ENCODE measurements around the gene PLCD1. TPM values are rescaled to one million over a fixed set of nuclear protein-coding genes. Genes with fewer than 3 reads are reported as not detected.
"Not testable (repeated sequence)": the region's sequence is repeated elsewhere in the genome, so short reads cannot be mapped to it uniquely, and the experiment has no call there.

Gene PLCD1
- total RNA-seq = 4.3 and 6.9 TPM in 2 replicates

DNA sequence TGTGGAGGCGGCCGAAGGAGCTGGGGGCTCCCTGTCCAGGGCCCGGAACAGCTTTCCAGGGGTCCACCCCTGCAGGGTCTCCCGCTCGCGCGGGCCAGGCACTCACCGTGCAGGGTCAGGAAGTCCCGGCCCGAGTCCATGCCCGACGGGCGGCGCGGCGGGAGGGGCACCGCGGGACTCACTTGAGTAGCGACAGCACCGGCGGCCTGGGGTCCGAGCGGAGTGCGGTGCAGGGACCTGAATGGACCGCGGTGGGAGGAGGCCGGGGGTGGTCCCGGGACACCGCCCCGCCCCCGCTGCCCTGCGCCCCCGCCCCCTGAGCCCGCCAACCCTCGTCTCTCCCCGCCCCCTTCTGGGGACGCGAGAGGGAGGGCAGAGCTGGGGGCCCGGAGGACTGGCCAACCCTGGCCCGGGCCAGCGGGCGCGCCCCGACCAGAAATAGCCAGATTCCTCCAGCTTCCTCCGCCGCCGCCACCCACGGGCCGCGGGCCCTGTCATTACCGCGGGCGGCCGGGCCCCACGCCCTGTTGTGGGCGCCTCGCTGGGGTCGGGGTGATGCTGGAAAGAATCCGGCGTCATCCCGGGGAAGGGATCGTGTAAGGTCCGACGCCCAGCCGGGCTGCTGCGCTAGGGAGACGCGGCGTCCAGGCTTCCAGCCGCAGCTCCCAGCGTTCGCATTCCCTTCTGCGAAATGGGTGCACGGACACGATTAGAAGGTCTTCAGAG is at the start of gene PLCD1:
PLCD1 (minus strand) TSS at position 243 of the 726 bp plus-strand sequence; CDS start at position 140, 103 bp downstream.
- no peaks in the 10 kb centered on the region for H3K36me3 Mint-ChIP-seq (ENCODE audit: low read depth)
- peaks cover 35% of the 10 kb centered on the region for H3K27me3 Mint-ChIP-seq (ENCODE audit: low read depth)
- intact Hi-C loops (cut with micrococcal nuclease) = loop anchor here (10.0 kb wide), 1 partner anchor 125 kb away; no protein-coding TSS in a partner anchor
- no peak within 1 kb of the TSS for H3K27ac Mint-ChIP-seq
- peak within 1 kb of the TSS; percentile 48 for H3K4me3 Mint-ChIP-seq (ENCODE audit: low read depth)
- no peaks in the 10 kb centered on the region for H3K9me3 Mint-ChIP-seq
- peaks cover 13% of the 10 kb centered on the region for H3K4me1 Mint-ChIP-seq (ENCODE audit: low read depth)
- no peak for DNase-seq (ENCODE audit: low spot score)

DNA sequence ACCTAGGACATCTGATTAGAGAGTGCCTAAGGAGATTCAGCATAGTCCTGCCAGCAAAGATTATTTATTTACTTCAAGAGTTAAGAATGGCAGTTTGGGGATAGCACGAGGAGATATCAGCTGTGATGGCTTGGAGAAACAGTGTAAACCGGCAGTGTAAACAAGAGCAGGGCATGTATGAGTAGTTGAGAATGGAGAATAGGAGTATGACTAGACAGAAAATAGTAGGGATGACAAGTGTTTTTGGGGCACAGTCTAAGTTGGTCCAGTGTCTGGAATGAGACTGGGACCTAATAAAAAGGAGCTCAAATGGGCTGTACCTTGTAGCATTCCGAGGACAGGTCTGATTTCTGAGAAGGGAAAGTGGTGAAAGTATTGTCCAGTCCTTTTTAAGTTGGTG is 47.6 kb upstream of the PLCD1 start:
- H3K27ac Mint-ChIP-seq; H3K36me3 Mint-ChIP-seq (ENCODE audit: low read depth); intact Hi-C loops (cut with micrococcal nuclease); H3K27me3 Mint-ChIP-seq (ENCODE audit: low read depth); H3K4me1 Mint-ChIP-seq (ENCODE audit: low read depth); H3K4me3 Mint-ChIP-seq (ENCODE audit: low read depth); DNase-seq (ENCODE audit: low spot score); H3K9me3 Mint-ChIP-seq: not testable (repeated sequence)

DNA sequence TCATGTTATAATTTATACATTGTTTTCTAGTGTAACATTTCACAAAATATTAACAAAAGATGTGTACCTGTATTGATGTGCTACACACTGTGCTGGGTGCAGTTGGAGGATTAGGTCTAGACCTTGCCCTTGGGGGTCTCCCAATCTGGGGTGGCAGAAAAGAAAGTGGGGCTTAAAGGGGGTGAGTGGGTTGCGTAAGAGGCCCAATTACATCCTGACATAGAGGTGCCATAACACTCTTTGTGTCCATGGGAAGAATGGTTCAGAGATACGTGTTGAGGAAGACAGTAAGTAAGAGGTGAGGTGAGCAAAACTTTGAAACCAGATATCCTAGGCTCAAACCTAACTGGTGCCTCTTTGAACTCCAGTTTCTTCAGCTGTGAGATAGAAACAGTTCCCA is 40.6 kb upstream of the PLCD1 start:
- Mint-ChIP-seq H3K9me3 (peaks cover 6% of the 10 kb centered on the region), H3K36me3 (ENCODE audit: low read depth) (no peaks in the 10 kb centered on the region), H3K4me3 (ENCODE audit: low read depth) (no peak overlapping the region), H3K27me3 (ENCODE audit: low read depth) (peaks cover 11% of the 10 kb centered on the region), H3K27ac (no peak overlapping the region), H3K4me1 (ENCODE audit: low read depth) (no peaks in the 10 kb centered on the region)
- intact Hi-C loops (cut with micrococcal nuclease) = no loop called here
- no peak for DNase-seq (ENCODE audit: low spot score)

DNA sequence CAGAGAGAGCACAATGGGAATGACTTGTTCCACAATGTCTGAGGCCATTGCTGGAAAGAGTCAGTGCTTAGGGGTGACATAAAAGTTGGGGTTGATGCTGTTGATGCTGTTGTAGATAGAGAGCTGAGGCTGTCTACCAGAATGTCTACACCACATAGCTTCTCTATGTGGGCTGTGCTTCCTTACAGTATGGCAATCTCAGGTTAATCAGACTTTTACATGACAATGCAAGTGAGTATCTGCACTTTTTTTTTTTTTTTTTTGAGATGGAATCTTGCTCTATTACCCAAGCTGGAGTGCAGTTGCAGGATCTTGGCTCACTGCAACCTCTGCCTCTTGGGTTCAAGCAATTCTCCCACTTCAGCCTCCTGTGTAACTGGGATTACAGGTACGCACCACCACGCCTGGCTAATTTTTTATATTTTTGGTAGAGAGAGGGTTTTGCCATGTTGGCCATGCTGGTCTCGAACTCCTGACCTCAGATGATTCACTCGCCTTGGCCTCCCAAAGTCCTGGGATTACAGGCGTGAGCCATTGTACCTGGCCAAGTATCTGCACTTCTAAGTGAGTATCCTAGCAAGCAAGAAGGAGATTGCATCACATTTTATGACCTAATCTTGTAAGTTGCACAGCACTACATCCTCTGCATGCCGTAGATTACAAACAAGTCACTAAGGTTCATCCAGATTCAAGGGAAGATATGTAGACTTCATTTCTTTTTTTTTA is 38.2 kb upstream of the PLCD1 start:
- Mint-ChIP-seq H3K4me1 (ENCODE audit: low read depth) (no peaks in the 10 kb centered on the region), H3K27me3 (ENCODE audit: low read depth) (peaks cover 6% of the 10 kb centered on the region), H3K4me3 (ENCODE audit: low read depth) (no peak overlapping the region), H3K36me3 (ENCODE audit: low read depth) (no peaks in the 10 kb centered on the region), H3K9me3 (peaks cover 10% of the 10 kb centered on the region), H3K27ac (no peak overlapping the region)
- intact Hi-C loops (cut with micrococcal nuclease) = no loop called here
- DNase-seq (ENCODE audit: low spot score) = no peak

DNA sequence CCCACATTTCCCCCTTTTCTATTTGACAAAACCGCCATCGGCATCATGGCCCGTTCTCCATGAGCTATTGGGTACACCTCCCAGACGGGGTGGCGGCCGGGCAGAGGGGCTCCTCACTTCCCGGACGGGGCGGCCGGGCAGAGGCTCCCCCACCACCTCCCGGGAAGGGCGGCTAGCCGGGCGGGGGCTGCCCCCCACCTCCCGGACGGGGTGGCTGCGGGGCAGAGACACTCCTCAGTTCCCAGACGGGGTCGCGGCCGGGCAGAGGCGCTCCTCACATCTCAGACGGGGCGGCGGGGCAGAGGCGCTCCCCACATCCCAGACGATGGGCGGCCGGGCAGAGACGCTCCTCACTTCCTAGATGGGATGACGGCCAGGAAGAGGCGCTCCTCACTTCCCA is 35.0 kb upstream of the PLCD1 start:
- H3K36me3 Mint-ChIP-seq (ENCODE audit: low read depth); H3K27ac Mint-ChIP-seq; H3K4me3 Mint-ChIP-seq (ENCODE audit: low read depth); H3K4me1 Mint-ChIP-seq (ENCODE audit: low read depth); DNase-seq (ENCODE audit: low spot score); intact Hi-C loops (cut with micrococcal nuclease): not testable (repeated sequence)
- Mint-ChIP-seq H3K9me3 (peaks cover 10% of the 10 kb centered on the region), H3K27me3 (ENCODE audit: low read depth) (peaks cover 15% of the 10 kb centered on the region)

DNA sequence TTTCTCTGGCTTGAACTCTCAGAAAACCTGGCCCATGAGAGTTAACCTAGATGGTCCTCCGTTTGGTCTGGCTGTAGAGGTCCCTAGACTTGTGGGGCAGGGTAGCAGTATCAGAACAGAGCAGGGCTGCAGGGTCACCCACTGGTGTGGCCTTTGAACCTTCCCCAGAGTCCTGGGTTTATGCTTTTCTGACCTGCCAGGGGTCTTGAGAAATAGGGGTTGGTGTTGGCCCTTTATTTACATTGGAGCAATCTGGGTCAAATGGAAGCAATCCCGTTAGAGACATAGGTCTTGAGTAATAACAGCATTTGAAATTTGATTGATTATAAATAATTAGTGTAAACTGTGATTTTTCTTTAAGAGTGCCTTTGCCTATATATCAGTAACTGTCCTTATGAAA is 33.4 kb upstream of the PLCD1 start:
- no peak for DNase-seq (ENCODE audit: low spot score)
- Mint-ChIP-seq H3K27me3 (ENCODE audit: low read depth) (peaks cover 16% of the 10 kb centered on the region), H3K36me3 (ENCODE audit: low read depth) (no peaks in the 10 kb centered on the region), H3K4me1 (ENCODE audit: low read depth) (peaks cover 7% of the 10 kb centered on the region), H3K27ac (no peak overlapping the region), H3K9me3 (peaks cover 10% of the 10 kb centered on the region), H3K4me3 (ENCODE audit: low read depth) (no peak overlapping the region)
- intact Hi-C loops (cut with micrococcal nuclease) = no loop called here

DNA sequence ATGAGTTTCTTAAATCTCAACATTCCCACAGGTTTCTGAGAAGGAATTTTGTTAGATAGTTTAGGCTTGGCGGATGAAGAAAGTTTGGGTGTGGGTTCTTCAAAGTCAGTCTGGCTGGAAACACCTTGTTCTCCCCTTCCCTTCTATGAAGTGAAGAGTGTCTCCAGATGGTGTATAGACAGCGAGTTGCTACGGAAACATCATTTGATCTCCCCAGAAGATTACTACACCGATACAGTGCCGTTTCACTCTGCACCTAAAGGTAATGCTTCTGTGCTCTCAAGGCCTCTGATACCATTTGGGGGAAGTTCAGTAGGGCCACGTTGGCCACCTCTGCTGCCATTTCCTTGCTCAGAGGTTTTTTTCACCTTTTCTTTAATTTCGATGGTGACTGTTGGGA is 30.1 kb upstream of the PLCD1 start:
- Mint-ChIP-seq H3K27ac (no peak overlapping the region), H3K9me3 (peaks cover 4% of the 10 kb centered on the region), H3K4me3 (ENCODE audit: low read depth) (no peak overlapping the region), H3K27me3 (ENCODE audit: low read depth) (peaks cover 11% of the 10 kb centered on the region), H3K4me1 (ENCODE audit: low read depth) (peaks cover 13% of the 10 kb centered on the region), H3K36me3 (ENCODE audit: low read depth) (no peaks in the 10 kb centered on the region)
- intact Hi-C loops (cut with micrococcal nuclease) = no loop called here
- DNase-seq (ENCODE audit: low spot score) = no peak

DNA sequence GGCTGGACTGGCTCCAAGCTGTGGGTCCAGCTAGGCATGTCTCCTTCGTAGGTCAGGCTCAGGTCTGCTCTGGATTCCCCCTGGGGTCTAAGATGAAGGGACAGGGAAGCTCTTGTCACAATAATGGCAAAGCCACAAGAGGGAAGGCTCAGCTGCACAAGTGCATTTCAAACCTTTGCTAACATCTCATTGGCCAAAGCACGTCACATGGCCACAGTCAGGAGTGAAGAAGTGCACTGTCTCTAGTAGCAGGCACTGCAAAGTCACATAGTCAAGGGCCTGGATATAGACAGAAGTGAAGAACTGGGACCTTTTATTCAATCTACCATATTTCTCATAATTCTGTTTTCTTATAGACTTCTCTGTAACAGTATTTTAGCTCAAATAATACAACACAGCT is 29.7 kb upstream of the PLCD1 start:
- Mint-ChIP-seq H3K4me1 (ENCODE audit: low read depth) (peaks cover 13% of the 10 kb centered on the region), H3K27me3 (ENCODE audit: low read depth) (peaks cover 11% of the 10 kb centered on the region), H3K9me3 (peaks cover 4% of the 10 kb centered on the region), H3K27ac (no peak overlapping the region), H3K4me3 (ENCODE audit: low read depth) (no peak overlapping the region), H3K36me3 (ENCODE audit: low read depth) (no peaks in the 10 kb centered on the region)
- intact Hi-C loops (cut with micrococcal nuclease) = no loop called here
- DNase-seq (ENCODE audit: low spot score) = no peak

DNA sequence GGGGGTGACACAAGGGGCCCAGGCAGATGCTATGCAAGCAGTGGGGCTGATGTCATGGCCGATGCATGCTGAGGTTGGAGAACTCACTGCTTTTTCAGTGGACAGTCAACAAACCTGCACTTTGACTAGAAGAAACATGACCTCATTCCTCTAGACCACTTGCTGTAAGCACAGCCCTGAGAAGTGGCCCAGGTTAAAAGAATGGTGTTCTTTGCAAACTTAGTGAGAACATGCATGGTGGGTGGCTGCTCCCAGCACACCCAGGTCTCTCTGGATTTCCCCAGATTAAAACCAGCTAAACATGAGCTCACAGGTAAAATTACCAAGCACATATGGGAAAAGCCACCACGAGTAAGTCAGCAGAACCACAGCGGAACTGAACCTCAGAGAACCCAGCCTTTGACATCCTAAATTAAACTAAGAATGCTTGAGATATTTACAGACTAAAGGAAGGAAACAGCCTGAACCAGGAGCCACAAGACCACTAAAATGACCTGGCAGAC is 25.1 kb upstream of the PLCD1 start:
- peaks cover 8% of the 10 kb centered on the region for H3K4me1 Mint-ChIP-seq (ENCODE audit: low read depth)
- no peaks in the 10 kb centered on the region for H3K36me3 Mint-ChIP-seq (ENCODE audit: low read depth)
- no peaks in the 10 kb centered on the region for H3K9me3 Mint-ChIP-seq
- intact Hi-C loops (cut with micrococcal nuclease) = no loop called here
- H3K4me3 Mint-ChIP-seq (ENCODE audit: low read depth) = no peak overlapping the region
- peaks cover 2% of the 10 kb centered on the region for H3K27me3 Mint-ChIP-seq (ENCODE audit: low read depth)
- H3K27ac Mint-ChIP-seq = no peak overlapping the region
- no peak for DNase-seq (ENCODE audit: low spot score)

DNA sequence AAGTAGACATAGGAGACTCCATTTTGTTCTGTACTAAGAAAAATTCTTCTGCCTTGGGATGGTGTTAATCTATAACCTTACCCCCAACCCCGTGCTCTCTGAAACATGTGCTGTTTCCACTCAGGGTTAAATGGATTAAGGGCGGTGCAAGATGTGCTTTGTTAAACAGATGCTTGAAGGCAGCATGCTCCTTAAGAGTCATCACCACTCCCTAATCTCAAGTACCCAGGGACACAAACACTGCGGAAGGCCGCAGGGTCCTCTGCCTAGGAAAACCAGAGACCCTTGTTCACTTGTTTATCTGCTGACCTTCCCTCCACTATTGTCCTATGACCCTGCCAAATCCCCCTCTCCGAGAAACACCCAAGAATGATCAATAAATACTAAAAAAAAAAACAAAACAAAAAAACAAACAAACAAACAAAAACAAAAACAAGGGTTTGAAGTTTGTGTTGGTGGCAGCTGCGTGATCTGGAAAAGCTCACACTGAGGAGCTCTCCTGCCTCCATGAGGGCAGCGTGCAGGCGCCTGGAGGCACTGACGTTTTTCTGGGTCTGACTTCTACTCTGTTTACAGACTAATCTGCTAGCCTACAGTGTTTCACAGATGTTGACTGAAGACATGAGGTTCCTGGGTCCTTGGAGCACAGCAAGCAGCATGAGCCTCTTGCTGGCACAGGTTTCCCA is 24.5 kb upstream of the PLCD1 start:
- H3K36me3 Mint-ChIP-seq (ENCODE audit: low read depth); H3K4me3 Mint-ChIP-seq (ENCODE audit: low read depth); intact Hi-C loops (cut with micrococcal nuclease); DNase-seq (ENCODE audit: low spot score); H3K27ac Mint-ChIP-seq; H3K9me3 Mint-ChIP-seq; H3K27me3 Mint-ChIP-seq (ENCODE audit: low read depth); H3K4me1 Mint-ChIP-seq (ENCODE audit: low read depth): not testable (repeated sequence)

DNA sequence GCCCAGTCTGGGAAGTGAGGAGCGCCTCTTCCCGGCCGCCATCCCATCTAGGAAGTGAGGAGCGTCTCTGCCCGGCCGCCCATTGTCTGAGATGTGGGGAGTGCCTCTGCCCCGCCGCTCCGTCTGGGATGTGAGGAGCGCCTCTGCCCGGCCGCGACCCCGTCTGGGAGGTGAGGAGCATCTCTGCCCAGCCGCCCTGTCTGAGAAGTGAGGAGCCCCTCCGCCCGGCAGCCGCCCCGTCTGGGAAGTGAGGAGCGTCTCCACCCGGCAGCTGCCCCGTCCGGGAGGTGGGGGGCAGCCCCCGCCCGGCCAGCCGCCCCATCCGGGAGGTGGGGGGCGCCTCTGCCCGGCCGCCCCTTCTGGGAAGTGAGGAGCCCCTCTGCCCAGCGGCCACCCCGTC is 23.8 kb upstream of the PLCD1 start:
- DNase-seq (ENCODE audit: low spot score); H3K36me3 Mint-ChIP-seq (ENCODE audit: low read depth); H3K27ac Mint-ChIP-seq; H3K4me1 Mint-ChIP-seq (ENCODE audit: low read depth); intact Hi-C loops (cut with micrococcal nuclease); H3K9me3 Mint-ChIP-seq; H3K4me3 Mint-ChIP-seq (ENCODE audit: low read depth); H3K27me3 Mint-ChIP-seq (ENCODE audit: low read depth): not testable (repeated sequence)

DNA sequence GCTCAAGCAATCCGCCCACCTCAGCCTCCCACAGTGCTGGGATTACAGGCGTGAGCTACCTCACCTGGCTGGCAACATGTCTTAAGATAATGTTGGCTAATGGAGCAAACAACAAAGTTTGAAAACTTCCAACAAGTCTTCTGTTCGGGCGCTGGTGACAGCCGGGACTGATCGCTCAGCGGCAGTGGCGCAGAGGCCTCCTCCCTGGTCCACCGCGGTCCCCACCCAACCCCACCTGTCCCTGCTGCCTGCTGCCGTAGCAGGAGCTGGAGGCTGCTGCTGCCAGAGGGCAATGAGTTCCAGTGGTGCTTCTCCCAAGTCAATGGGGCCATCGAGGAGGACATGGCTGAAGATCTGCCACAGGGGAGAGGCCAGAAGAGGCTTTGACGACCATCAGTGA is 21.7 kb upstream of the PLCD1 start:
- H3K9me3 Mint-ChIP-seq = no peaks in the 10 kb centered on the region
- H3K27me3 Mint-ChIP-seq (ENCODE audit: low read depth) = peaks cover 6% of the 10 kb centered on the region
- no peak overlapping the region for H3K4me3 Mint-ChIP-seq (ENCODE audit: low read depth)
- no peaks in the 10 kb centered on the region for H3K36me3 Mint-ChIP-seq (ENCODE audit: low read depth)
- no peak overlapping the region for H3K27ac Mint-ChIP-seq
- intact Hi-C loops (cut with micrococcal nuclease) = no loop called here
- DNase-seq (ENCODE audit: low spot score) = no peak
- peaks cover 6% of the 10 kb centered on the region for H3K4me1 Mint-ChIP-seq (ENCODE audit: low read depth)
